Epidermal melanocyte (primary cell): ENCODE data around the gene ADIG.

Experiments used
- DNase-seq: peaks from one replicate; pipeline ENCODE4 v3.0.0; 2011; ENCODE audit warnings: low spot score; ENCODE audit not compliant: insufficient read length

Gene ADIG

DNA sequence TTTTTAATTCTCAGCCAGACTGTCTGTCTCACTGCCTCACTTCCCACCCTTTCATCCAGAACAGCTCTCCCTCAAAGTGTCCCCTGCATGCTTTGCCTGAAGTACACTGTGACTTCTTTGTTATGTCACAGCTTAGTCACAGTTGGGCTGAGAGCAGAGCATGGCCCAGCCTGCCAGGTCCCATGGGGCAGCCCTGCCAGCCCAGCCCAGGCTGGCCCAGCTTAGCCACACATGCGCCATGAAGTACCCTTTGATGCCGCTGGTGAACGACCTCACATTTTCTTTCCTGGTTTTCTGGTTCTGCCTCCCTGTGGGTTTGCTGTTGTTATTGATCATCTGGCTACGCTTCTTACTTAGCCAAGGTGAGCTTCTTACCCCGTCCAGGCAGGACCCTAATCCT, at the start of gene ADIG:
ADIG (plus strand) TSS at position 185 of the 400 bp plus-strand sequence; CDS start at position 239, 54 bp downstream.
- DNase-seq, result no peak

GRCh38 chr20:38534756-38535155, 46.2 kb upstream of the ADIG start:
- no peak for DNase-seq

DNA sequence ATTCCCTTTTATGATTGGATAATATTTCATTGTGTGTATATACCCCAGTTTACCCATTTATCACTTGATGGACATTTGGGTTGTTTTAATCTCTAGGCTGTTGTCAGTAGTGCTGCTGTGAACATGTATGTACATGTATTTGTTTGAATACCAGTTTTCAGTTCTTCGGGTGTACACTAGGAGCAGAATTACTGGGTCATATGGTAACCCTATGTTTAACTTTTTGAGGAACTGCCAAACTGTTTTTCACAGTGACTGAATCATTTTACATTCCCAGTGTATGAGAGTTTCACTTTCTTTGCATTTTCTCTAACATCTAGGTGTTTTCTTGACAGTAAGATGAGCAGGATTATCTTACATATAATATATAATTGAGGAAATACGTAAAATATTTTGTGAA, 44.7 kb upstream of the ADIG start:
- no peak for DNase-seq

DNA sequence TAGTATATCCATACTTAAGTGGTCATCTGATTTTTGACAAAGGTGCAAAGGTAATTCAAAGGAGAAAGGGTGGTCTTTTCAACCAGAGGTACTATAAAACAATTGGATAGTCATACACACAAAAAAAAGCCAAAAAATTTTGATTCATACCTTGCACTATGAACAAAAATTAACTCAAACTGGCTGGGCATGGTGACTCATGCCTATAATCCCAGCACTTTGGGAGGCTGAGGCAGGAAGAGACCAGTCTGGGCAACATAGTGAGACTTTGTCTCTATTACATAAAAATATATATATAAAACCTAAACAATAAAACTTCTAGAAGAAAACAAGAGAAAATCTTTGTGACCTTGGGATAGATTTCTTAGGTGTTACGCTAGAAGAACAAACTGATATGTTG, 43.8 kb upstream of the ADIG start:
- no peak for DNase-seq

DNA sequence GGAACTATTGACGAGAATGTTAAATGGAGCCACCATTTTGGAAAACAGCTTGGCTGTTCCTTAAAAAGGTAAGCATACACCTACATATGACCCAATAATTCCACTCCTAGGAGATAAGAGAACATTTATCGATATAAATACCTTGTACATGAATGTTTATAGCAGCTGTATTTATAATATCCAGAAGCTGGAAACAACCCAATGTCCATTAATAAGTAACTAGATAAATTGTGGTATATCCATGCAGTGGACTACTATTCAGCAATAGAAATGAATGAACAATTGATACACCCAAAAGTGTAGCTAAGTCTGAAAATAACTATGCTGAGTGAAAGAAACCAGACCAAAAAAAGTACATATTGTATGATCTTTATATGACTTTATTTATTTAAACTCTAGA, 42.2 kb upstream of the ADIG start:
- DNase-seq, result no peak

DNA sequence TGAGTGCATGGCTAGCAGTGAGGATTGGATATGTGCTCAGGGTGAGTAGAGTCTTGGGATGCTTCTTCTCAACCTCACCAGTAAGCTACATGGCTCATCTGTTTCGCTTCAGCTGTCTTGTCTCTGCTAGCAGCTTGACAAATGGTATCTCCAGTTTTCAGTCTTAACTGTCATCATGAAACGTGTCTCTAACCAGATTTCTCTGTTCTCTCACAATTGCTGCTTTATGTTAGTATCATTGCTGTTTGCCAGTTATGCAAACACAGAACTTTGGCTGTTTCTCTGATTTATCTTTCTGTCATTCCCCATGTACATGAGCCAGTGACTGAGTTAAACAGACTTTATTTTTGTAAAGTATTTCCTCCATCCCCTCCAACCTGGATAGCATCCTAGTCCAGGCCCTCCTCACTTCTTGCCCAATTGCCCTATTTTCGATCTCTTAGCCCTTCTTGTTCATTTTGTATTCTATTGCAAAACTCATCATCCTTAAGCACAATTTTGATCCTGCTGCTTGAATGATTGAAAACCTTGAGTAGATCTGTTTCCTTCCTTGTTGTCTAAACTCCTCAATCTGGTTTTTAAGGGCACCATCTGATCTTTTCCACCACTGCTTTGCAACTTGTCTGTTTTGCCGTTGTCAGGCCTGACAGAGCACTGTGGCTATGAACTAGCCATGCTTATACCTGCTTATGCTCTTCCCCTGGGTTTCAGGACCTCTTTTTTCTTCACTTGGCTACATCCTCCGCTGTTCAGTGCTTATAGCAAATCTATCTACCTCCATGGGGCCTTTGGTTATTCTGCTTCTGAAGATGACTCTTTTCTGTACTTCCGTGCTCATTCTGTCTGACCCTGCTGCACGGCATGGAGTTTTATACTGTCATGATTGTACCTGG, 37.7 kb upstream of the ADIG start:
- no peak for DNase-seq

DNA sequence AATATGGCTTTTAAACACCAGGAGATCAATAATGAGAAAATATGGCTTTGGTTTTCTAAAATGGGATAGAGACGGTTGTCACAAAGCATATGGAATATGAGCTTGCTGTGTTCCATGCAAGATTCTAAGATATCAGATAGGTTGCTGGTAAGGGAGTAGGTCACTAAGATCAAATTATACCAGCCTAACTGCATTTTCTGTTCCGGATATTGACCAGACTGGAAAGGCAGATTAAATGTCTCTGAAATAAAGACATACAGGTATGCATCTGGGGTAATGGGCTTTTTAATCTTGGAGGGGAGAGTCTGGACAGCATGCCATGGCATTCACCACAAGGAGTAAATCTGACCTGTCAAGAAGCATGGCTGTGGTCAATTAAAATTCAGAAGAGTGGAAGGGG, 35.2 kb upstream of the ADIG start:
- no peak for DNase-seq

- DNase-seq, result no peak
These were observed 33.5 kb upstream of the ADIG start for GRCh38 chr20:38547288-38548085.

GRCh38 chr20:38548356-38549083, 32.5 kb upstream of the ADIG start:
- no peak for DNase-seq

DNA sequence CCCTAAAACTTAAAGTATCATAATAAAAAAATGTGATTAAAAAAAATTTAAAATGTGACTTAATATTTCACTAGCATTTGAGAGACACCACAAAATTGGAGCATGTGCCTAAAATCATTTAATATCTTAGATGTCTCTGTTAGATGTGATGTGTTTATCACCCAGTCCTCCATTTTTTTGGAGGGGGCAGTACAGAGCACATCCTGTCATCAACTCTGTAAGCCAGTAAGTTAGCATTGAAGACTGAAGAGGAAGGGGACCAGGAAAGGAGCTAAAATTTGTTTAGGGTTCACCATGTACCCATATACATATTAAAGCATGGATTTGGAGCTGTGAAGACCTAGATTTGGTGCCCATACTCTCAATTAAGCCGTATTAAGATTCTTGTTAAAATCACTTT, 30.7 kb upstream of the ADIG start:
- DNase-seq, result no peak

GRCh38 chr20:38551056-38551626, 29.9 kb upstream of the ADIG start:
- no peak for DNase-seq

DNA sequence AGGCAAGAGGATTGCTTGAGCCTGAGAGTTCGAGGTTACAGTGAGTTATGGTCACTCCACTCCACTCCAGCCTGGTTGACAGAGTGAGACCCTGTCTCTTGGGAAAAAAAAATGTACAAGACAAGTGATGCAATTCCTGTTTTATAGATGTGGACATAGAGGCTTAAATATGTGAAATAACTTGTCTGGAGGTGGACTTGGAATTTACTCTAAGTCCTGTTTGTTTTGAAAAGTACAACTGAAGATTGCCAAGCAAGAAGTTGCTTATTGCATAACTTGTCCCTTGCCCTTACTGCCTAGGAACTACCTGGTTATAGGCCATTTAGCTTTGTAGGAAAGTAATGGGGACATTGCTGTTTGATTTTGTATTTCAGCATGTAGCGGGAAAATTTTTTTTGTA, 26.0 kb upstream of the ADIG start:
- no peak for DNase-seq

- DNase-seq, result no peak
These were observed 25.6 kb upstream of the ADIG start for GRCh38 chr20:38555395-38555794.

- DNase-seq, result no peak
These were observed 23.8 kb upstream of the ADIG start for GRCh38 chr20:38557174-38557573.

DNA sequence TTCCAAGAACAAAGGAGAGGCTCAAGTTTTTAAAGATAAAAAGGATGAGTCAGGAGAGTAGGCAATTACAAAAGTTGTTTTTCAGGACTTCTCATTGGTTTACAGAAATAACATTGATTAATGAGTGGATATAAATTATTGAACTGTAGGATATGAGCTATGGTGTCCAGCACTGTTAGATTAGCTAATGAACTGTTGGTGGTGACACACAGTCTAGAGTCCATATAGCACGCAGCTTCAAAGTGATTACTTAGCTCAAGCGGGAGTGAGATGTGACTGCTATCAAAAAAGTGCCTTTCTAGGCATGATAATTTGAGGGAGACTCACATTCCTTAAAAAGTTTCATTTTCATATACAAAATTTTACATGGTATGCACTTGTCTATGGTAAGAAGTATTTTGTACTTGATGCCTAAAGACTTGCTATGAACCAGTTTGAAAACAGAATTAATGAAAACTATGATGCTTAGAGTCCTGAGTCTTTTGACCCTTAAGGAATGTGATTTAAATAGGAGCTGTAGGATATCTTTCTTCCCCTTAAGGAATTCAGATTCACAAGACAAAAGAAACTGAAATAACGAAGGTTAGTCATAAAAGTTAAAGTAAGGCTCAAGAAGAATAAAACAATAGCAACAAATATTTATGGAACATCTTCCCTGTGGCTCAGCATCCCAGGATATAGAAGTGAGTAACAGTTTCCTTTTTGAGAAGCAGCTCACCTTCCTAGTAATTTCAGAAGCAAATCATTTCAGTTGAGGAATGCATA, 22.2 kb upstream of the ADIG start:
- DNase-seq, result no peak

- DNase-seq, result no peak
These were observed 21.2 kb upstream of the ADIG start for GRCh38 chr20:38559764-38560163.

DNA sequence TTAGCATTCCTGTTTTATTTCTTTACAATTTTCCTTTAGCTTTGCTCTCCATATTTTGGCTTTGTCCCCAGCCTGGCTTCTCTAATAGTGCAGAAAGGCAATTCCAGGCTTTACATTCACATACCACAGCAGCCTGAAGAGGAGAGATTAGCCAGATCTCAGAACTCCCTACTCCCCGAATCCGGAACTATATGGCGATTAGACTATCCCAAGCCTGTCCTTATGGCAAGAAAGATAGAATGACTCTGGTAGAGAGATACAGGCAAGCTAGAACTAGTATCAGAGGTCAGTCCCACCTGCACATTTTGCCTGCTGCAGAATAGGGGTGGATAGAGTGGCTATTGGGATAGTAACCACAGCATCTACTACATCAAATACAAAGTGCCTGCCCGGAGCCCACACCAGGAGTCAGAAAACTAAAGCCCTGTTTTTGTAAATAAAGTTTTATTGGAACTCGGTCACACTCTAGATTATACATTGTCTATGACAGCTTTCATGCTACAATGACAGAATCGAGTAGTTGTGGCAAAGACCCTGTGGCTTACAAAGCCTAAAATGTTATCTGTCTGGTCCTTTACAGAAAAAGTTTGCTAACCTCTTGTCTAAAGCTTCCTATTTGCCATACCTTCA, 17.1 kb upstream of the ADIG start:
- DNase-seq, result no peak

GRCh38 chr20:38564680-38565079, 16.3 kb upstream of the ADIG start:
- DNase-seq, result no peak

DNA sequence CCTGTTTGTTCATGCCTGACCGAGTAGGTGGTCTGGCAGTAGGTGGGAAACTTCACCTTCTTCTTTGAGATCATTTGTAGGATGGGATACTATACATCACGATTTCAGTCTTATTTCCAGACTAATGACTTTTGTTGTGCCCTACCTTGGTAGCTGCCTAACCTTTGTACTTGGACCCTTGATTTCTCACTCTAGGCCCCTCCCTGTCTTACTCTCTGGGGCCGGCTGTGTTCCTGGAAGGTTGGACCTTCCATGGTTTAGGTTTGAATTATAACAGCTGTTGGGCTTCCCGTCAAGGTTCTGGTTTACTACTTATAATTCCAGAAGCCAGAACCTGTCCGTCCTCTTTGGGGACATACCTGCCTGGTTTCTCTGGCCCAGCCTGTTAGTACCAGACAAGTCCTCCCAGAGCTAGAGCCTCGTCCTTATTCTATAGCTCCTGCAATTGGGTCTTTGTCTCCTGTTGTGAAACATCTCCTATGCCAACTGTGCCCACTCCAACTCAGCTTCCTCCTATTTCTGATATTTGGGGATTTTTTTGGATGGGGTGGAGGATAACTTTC, 14.9 kb upstream of the ADIG start:
- DNase-seq, result no peak
